Common myeloid progenitor, CD34-positive (primary cell): ENCODE data around the gene COPG2.
"Not testable (repeated sequence)": the region's sequence is repeated elsewhere in the genome, so short reads cannot be mapped to it uniquely, and the experiment has no call there.

ENCODE experiments used
- CTCF ChIA-PET: fragments of 350-600 bp; sonication (Branson Sonifier 250); formaldehyde crosslinking; loops from one replicate; lab custom pipeline; 2021; ENCODE audit warnings: antibody characterized with exemption; lab: Charles Lee
- POLR2A ChIA-PET: fragments of 350-600 bp; sonication (Branson Sonifier 250); formaldehyde crosslinking; loops from one replicate; lab custom pipeline; 2021; ENCODE audit warnings: antibody characterized with exemption; lab: Charles Lee
- DNase-seq, 3 donors: peaks; one replicate each; pipeline versions ENCODE4 v3.0.0 to v3.0.0-alpha.2; 2013
- H3K27ac ChIP-seq, 2 experiments: 1 replicate in 1 of 2; 2 replicates in 1 of 2; pipeline ENCODE4 v1.7.0; 2013; ENCODE audit warnings: inconsistent platforms in 2 of 2, low read length in 2 of 2, mild to moderate bottlenecking in 2 of 2, low read depth in 1 of 2, moderate library complexity in 1 of 2; ENCODE audit not compliant: severe bottlenecking in 2 of 2, insufficient read depth in 1 of 2, poor library complexity in 1 of 2
- H3K27me3 ChIP-seq, 5 experiments: replicated peaks in 2 of 5; 1 replicate in 3 of 5; 2 replicates in 2 of 5; pipeline versions ENCODE4 v1.6.1 to v1.7.0; 2013; ENCODE audit warnings: low read length in 4 of 5, mild to moderate bottlenecking in 2 of 5, moderate library complexity in 2 of 5, inconsistent platforms in 1 of 5; ENCODE audit not compliant: insufficient read depth in 5 of 5, control insufficient read depth in 4 of 5
- H3K36me3 ChIP-seq, 4 experiments: 1 replicate in 2 of 4; 2 replicates in 2 of 4; pipeline versions ENCODE4 v1.6.1 to v1.7.0; 2013; ENCODE audit warnings: low read length in 3 of 4, control low read depth in 1 of 4, mild to moderate bottlenecking in 1 of 4; ENCODE audit not compliant: control insufficient read depth in 4 of 4, insufficient read depth in 4 of 4
- H3K4me1 ChIP-seq, 4 experiments: 1 replicate in 3 of 4; 2 replicates in 1 of 4; pipeline versions ENCODE4 v1.6.1 to v1.7.1; 2013; ENCODE audit warnings: low read length in 3 of 4, mild to moderate bottlenecking in 3 of 4, control low read depth in 1 of 4, inconsistent platforms in 1 of 4, moderate library complexity in 1 of 4; ENCODE audit not compliant: control insufficient read depth in 4 of 4, insufficient read depth in 4 of 4; ENCODE audit errors: control extremely low read depth in 1 of 4
- H3K4me3 ChIP-seq, 7 experiments: 1 replicate in 4 of 7; 2 replicates in 3 of 7; pipeline versions ENCODE4 v1.5.1 to v1.7.0; 2013; ENCODE audit warnings: mild to moderate bottlenecking in 7 of 7, low read length in 6 of 7, moderate library complexity in 6 of 7, inconsistent platforms in 2 of 7, low read depth in 2 of 7, control low read depth in 1 of 7; ENCODE audit not compliant: insufficient read depth in 4 of 7, control insufficient read depth in 1 of 7; ENCODE audit errors: extremely low read depth in 1 of 7
- H3K9me3 ChIP-seq, 5 experiments: 1 replicate in 4 of 5; 2 replicates in 1 of 5; pipeline versions ENCODE4 v1.6.1 to v1.7.1; 2013; ENCODE audit warnings: low read length in 4 of 5, mild to moderate bottlenecking in 2 of 5, inconsistent platforms in 1 of 5, low read depth in 1 of 5, moderate library complexity in 1 of 5; ENCODE audit not compliant: control insufficient read depth in 4 of 5, insufficient read depth in 2 of 5; ENCODE audit errors: control extremely low read depth in 1 of 5
- WGBS: methylation state at CpG from one replicate; pipeline ENCODE4 v1.1.5; 2013; ENCODE audit not compliant: insufficient coverage; 5-methylcytosine and 5-hydroxymethylcytosine counted together

COPG2 gene

DNA sequence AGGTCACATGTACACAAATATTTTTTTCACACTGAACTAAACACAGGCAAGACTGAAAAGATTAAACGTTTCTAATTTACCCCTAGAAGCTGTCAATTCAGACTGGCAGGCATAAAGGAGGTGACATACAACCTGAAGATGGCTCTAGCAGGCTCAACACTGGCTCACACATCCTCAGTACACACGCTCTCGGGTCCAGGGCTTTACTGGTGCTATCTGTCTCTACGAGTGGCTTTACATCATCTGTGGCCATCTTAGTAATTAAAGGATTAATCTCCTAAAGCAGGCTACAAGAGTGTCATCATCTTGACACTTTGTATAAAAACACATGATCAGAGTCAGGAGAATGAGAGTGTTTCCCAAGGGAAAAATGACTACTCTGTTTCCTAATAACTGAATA, 57.3 kb downstream of the COPG2 start:
- Histone ChIP-seq H3K9me3 (peaks cover 1 to 7% (median 4%) of the 10 kb centered on the region in 5 experiments), H3K4me1 (no peaks in the 10 kb centered on the region), H3K4me3 (no peak overlapping the region), H3K27me3 (no peaks in the 10 kb centered on the region), H3K27ac (no peak overlapping the region), H3K36me3 (peaks cover 25 to 82% (median 43%) of the 10 kb centered on the region in 4 experiments)
- no peak for DNase-seq
- 94% methylated on average over 3 of the region's 4 CpGs for WGBS
- POLR2A ChIA-PET, result no interaction called here
- CTCF ChIA-PET, result interaction anchor here (1.4 kb wide), 1 partner anchor 42 kb away, joined by 3 read pairs; no protein-coding TSS in a partner anchor

DNA sequence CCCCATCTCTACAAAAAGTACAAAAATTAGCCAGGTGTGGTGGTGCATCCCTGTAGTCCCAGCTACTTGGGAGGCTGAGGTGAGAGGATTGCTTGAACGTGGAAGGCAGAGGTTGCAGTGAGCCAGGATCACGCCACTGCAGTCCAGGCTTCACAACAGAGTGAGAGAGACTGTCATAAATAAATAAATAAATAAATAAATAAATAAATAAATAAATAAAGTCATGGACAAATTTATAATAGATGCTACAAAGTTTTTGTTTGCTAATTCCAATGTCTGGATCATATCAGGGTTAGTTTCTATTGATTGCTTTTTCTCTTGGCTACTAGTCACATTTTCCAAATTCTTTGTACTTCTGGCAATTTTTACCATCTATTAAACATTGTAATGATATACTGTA, 61.5 kb downstream of the COPG2 start:
- POLR2A ChIA-PET, H3K27me3 ChIP-seq, H3K9me3 ChIP-seq, DNase-seq, H3K4me1 ChIP-seq, H3K4me3 ChIP-seq, H3K27ac ChIP-seq: not testable (repeated sequence)
- peaks cover 24 to 67% (median 37%) of the 10 kb centered on the region in 4 experiments for H3K36me3 ChIP-seq
- CTCF ChIA-PET, result interaction anchor here (0.6 kb wide), 1 partner anchor 142 kb away, joined by 3 read pairs; no protein-coding TSS in a partner anchor
- WGBS, result no CpG with 5 or more reads among the region's 2 CpGs

DNA sequence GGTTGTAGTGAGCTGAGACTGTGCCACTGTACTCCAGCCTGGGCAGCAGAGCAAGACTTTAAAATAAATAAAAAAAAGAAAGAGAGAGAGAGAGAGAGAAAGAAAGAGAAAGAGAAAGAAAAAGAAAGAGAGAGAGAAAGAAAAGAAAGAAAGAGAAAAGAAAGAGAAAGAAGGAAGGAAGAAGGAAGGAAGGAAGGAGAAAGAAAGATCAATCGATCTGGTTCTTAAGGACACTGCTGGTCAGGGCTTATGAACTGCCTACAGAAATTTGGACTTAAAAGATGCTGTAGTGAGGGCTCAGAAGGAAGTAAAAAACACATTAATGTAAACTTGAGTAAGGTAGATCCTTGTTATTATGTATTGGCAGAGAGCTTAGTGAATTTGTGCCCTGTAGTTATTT, 62.4 kb downstream of the COPG2 start:
- POLR2A ChIA-PET, result no interaction called here
- Histone ChIP-seq H3K9me3 (peaks cover 1 to 12% (median 4%) of the 10 kb centered on the region in 5 experiments), H3K4me1 (no peaks in the 10 kb centered on the region), H3K36me3 (peaks cover 20 to 65% (median 33%) of the 10 kb centered on the region in 4 experiments), H3K27me3 (no peaks in the 10 kb centered on the region), H3K27ac (no peak overlapping the region), H3K4me3 (no peak overlapping the region)
- WGBS, result 100% methylated on average over 1 of the region's 1 CpG
- no peak for DNase-seq
- CTCF ChIA-PET, result interaction anchor here (0.6 kb wide), 1 partner anchor 143 kb away, joined by 3 read pairs; no protein-coding TSS in a partner anchor

DNA sequence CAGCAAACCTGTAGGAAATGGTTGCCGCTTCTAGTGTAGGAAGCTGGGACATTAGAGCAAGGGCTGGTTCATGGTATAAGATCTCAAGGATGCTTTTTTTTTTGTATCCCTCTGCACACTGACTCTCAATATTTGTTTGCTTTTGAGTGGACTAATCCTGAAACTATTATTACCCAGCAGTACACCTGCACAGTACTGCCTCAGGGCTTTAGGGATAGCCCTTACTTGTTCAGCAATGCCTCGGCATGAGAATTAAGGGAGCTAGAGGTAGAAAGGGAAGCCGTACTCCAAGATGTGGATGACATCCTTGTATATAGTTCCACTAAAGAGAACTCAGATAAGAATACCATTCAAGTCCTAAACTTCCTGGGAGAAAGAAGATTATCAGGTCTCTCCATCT, 70.5 kb downstream of the COPG2 start:
- H3K27ac ChIP-seq, result no peak overlapping the region
- CTCF ChIA-PET, result interaction anchor here (0.6 kb wide), 1 partner anchor 14 kb away, joined by 3 read pairs; no protein-coding TSS in a partner anchor
- H3K4me3 ChIP-seq, result no peak overlapping the region
- H3K9me3 ChIP-seq, result peaks cover 0 to 10% (median 5%) of the 10 kb centered on the region in 5 experiments
- no CpG with 5 or more reads among the region's 3 CpGs for WGBS
- no peaks in the 10 kb centered on the region for H3K4me1 ChIP-seq
- peaks cover 0 to 19% (median 4%) of the 10 kb centered on the region in 4 experiments for H3K36me3 ChIP-seq
- H3K27me3 ChIP-seq, result no peaks in the 10 kb centered on the region
- POLR2A ChIA-PET, result no interaction called here
- no peak for DNase-seq

- H3K27ac ChIP-seq, result no peak overlapping the region
- 100% methylated on average over 3 of the region's 4 CpGs for WGBS
- ChIA-PET CTCF (interaction anchor here (0.6 kb wide), 1 partner anchor 101 kb away, joined by 3 read pairs; no protein-coding TSS in a partner anchor), POLR2A (no interaction called here)
- H3K4me1 ChIP-seq, result no peaks in the 10 kb centered on the region
- no peaks in the 10 kb centered on the region for H3K27me3 ChIP-seq
- H3K36me3 ChIP-seq, result peaks cover 0 to 12% (median 4%) of the 10 kb centered on the region in 4 experiments
- peaks cover 0 to 8% (median 2%) of the 10 kb centered on the region in 5 experiments for H3K9me3 ChIP-seq
- no peak for DNase-seq
- H3K4me3 ChIP-seq, result no peak overlapping the region
Observed at GRCh38 chr7:130595986-130596385, 72.6 kb downstream of the COPG2 start.

GRCh38 chr7:130593033-130593432, 75.5 kb downstream of the COPG2 start:
- Histone ChIP-seq H3K27ac (no peak overlapping the region), H3K4me3 (no peak overlapping the region), H3K27me3 (no peaks in the 10 kb centered on the region), H3K36me3 (peaks cover 0 to 7% (median 1%) of the 10 kb centered on the region in 4 experiments), H3K4me1 (no peaks in the 10 kb centered on the region), H3K9me3 (peaks cover 0 to 10% (median 2%) of the 10 kb centered on the region in 5 experiments)
- ChIA-PET CTCF (no interaction called here), POLR2A (no interaction called here)
- 92% methylated on average over 1 of the region's 1 CpG for WGBS
- no peak for DNase-seq

DNA sequence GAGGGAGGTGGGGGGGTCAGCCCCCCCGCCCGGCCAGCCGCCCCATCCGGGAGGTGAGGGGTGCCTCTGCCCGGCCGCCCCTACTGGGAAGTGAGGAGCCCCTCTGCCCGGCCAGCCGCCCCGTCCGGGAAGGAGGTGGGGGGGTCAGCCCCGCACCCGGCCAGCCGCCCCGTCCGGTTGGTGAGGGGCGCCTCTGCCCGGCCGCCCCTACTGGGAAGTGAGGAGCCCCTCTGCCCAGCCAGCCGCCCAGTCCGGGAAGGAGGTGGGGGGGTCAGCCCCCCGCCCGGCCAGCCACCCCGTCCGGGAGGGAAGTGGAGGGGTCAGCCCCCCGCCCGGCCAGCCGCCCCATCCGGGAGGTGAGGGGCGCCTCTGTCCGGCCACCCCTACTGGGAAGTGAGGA, 77.1 kb downstream of the COPG2 start:
- H3K4me1 ChIP-seq, POLR2A ChIA-PET, H3K36me3 ChIP-seq, DNase-seq, H3K27me3 ChIP-seq, H3K27ac ChIP-seq, CTCF ChIA-PET, H3K9me3 ChIP-seq, H3K4me3 ChIP-seq: not testable (repeated sequence)
- WGBS, result no CpG with 5 or more reads among the region's 30 CpGs
